GM12878 (cell line): Measurements from ENCODE around the gene DGKI. TPM values are rescaled to one million over a fixed set of nuclear protein-coding genes. Genes with fewer than 3 reads are reported as not detected.

Experiments used
- ATAC-seq: fragments of 200-7000 bp; cut with Tn5 transposase; 3 replicates; pipeline ENCODE4 v1.9.1; 2020; ENCODE audit warnings: mild to moderate bottlenecking, moderate library complexity
- BruUV-seq: library from RNA; stranded (reverse); fragments of 400-500 nt; replicated peaks from 2 replicates; lab custom pipeline; 2021; lab: Mats Ljungman, UMichigan
- CTCF ChIA-PET: fragments of 300-600 bp; sonication (Branson Sonifier 250); formaldehyde crosslinking; extraction: SDS; loops from one replicate; lab custom pipeline; 2021; ENCODE audit warnings: inconsistent platforms; lab: Yijun Ruan, JAX
- POLR2A ChIA-PET: fragments of 350-600 bp; formaldehyde crosslinking; extraction: SDS; loops from one replicate; lab custom pipeline; 2021; ENCODE audit warnings: inconsistent platforms; lab: Charles Lee
- RAD21 ChIA-PET: fragments of 300-600 bp; sonication (Branson Sonifier 250); formaldehyde crosslinking; loops from one replicate; lab custom pipeline; 2023; ENCODE audit warnings: antibody characterized with exemption; ENCODE audit not compliant: unreplicated experiment; lab: Charles Lee
- SMC1A ChIA-PET: fragments of 300-600 bp; sonication (Branson Sonifier 250); formaldehyde crosslinking; loops from one replicate; lab custom pipeline; 2023; ENCODE audit not compliant: unreplicated experiment, uncharacterized antibody; lab: Charles Lee
- DNase-seq: peaks from one replicate; pipeline ENCODE4 v3.0.0-alpha.2; 2011; ENCODE audit warnings: low read depth, low spot score
- FAIRE-seq: peaks from 3 replicates; lab custom pipeline; 2011; peaks lifted over from hg19 to GRCh38; lab: Jason Lieb, UNC
- H2AFZ ChIP-seq: 2 replicates; pipeline ENCODE4 v1.6.0; 2011; ENCODE audit warnings: low read depth, low read length, control low read depth; ENCODE audit not compliant: control insufficient read depth
- H3K27ac ChIP-seq: 2 replicates; pipeline ENCODE4 v1.5.1; 2011; ENCODE audit warnings: control low read depth; ENCODE audit not compliant: control insufficient read depth, insufficient read depth
- H3K27me3 ChIP-seq, 2 experiments: replicated peaks in 1 of 2; 2 replicates each; pipeline versions ENCODE4 v1.6.0 to v1.6.1; 2011; ENCODE audit warnings: low read length in 1 of 2; ENCODE audit not compliant: control insufficient read depth in 2 of 2, insufficient read depth in 2 of 2
- H3K36me3 ChIP-seq, 2 experiments: 2 replicates each; pipeline ENCODE4 v1.5.1; 2011; ENCODE audit warnings: low read length in 1 of 2; ENCODE audit not compliant: control insufficient read depth in 2 of 2, insufficient read depth in 2 of 2
- H3K4me1 ChIP-seq: 2 replicates; pipeline ENCODE4 v1.6.1; 2011; ENCODE audit warnings: mild to moderate bottlenecking, low read length, moderate library complexity, mixed read lengths; ENCODE audit not compliant: control insufficient read depth, insufficient read depth
- H3K4me2 ChIP-seq: 2 replicates; pipeline ENCODE4 v1.6.0; 2011; ENCODE audit warnings: control low read depth; ENCODE audit not compliant: control insufficient read depth, insufficient read depth
- H3K4me3 ChIP-seq: fragments of 200-600 bp; sonication (generic); 2 replicates; pipeline ENCODE4 v1.5.1; 2016
- H3K79me2 ChIP-seq: 2 replicates; pipeline ENCODE4 v1.6.0; 2011; ENCODE audit warnings: low read length; ENCODE audit not compliant: control insufficient read depth, insufficient read depth
- H3K9ac ChIP-seq: 2 replicates; pipeline ENCODE4 v1.8.0; 2011; ENCODE audit warnings: low read length, control low read depth, mixed read lengths; ENCODE audit not compliant: control insufficient read depth, insufficient read depth
- H3K9me3 ChIP-seq: replicated peaks from 3 replicates; pipeline ENCODE4 v1.5.1; 2011; ENCODE audit warnings: mild to moderate bottlenecking, low read length; ENCODE audit not compliant: control insufficient read depth, insufficient read depth
- H4K20me1 ChIP-seq: 2 replicates; pipeline ENCODE4 v1.6.0; 2011; ENCODE audit not compliant: control insufficient read depth, insufficient read depth
- BACH1 ChIP-seq: fragments of 450-650 bp; IDR thresholded peaks from 2 replicates; pipeline ENCODE4 v1.6.1; 2017; ENCODE audit warnings: mild to moderate bottlenecking, borderline replicate concordance
- CREB1 ChIP-seq: IDR thresholded peaks from 2 replicates; pipeline ENCODE4 v1.6.1; 2012; ENCODE audit warnings: low read depth, mild to moderate bottlenecking, inconsistent platforms
- EGR1 ChIP-seq, 2 experiments: IDR thresholded peaks; 1 replicate in 1 of 2; 2 replicates in 1 of 2; pipeline ENCODE4 v1.6.1; 2011 to 2012; ENCODE audit warnings: low read depth in 2 of 2, low read length in 2 of 2, borderline replicate concordance in 1 of 2, mild to moderate bottlenecking in 1 of 2, moderate library complexity in 1 of 2
- MEF2B ChIP-seq: fragments of 450-650 bp; IDR thresholded peaks from 2 replicates; pipeline ENCODE4 v1.6.1; 2018; ENCODE audit warnings: mild to moderate bottlenecking, moderate library complexity; ENCODE audit not compliant: partially characterized antibody, poor library complexity, severe bottlenecking
- NFXL1 ChIP-seq: fragments of 450-650 bp; IDR thresholded peaks from 2 replicates; pipeline ENCODE4 v1.6.1; 2017; ENCODE audit warnings: antibody characterized with exemption, mild to moderate bottlenecking, borderline replicate concordance
- RB1 ChIP-seq: fragments of 450-650 bp; formaldehyde crosslinking; IDR thresholded peaks from 2 replicates; pipeline ENCODE4 v1.6.1; 2017; ENCODE audit warnings: mild to moderate bottlenecking, borderline replicate concordance
- RFX5 ChIP-seq: IDR thresholded peaks from 2 replicates; pipeline ENCODE4 v1.6.1; 2011; ENCODE audit warnings: low read depth, low read length, improper control_type of control experiment
- ZBTB40 ChIP-seq: fragments of 450-650 bp; IDR thresholded peaks from 2 replicates; pipeline ENCODE4 v1.6.1; 2016; ENCODE audit warnings: mild to moderate bottlenecking, moderate library complexity, borderline replicate concordance
- WGBS: methylation state at CpG from one replicate; pipeline ENCODE4 v1.1.6; 2016; ENCODE audit warnings: low lambda C conversion rate; ENCODE audit not compliant: insufficient replicate concordance, insufficient coverage; ENCODE audit errors: missing lambda C conversion rate; 5-methylcytosine and 5-hydroxymethylcytosine counted together
- in situ Hi-C: fragments of 300-500 bp; cut with MboI; formaldehyde crosslinking; loops from 9 replicates; pipeline ENCODE4 v1.14.3; 2018; ENCODE audit warnings: mixed read lengths
- intact Hi-C: fragments of 100-400 bp; cut with micrococcal nuclease; formaldehyde crosslinking; loops from one replicate; pipeline ENCODE4 v1.14.2; 2022; ENCODE audit not compliant: unreplicated experiment
- polyA plus RNA-seq, 11 experiments: library from polyadenylated mRNA; depleted of rRNA in 4 of 11; unstranded in 6 of 11; stranded (reverse) in 5 of 11; fragments of >200 nt; fragmentation: Nextera tagmentation in 4 of 11; fragmentation: Illumina TruSeq in 1 of 11; extraction: Ambion mirVana in 4 of 11; extraction: Trizol in 1 of 11; gene quantifications; 1 replicate in 1 of 11; 2 replicates in 10 of 11; pipeline versions ENCODE4 v1.2.1 to v1.2.3, GENCODE V29; 2011 to 2016; ENCODE audit warnings: inconsistent platforms in 2 of 11, missing spikeins in 2 of 11, low read depth in 1 of 11
- total RNA-seq, 4 experiments: library from RNA; depleted of rRNA in 3 of 4; stranded (reverse); fragments of >200 nt in 3 of 4; fragmentation: Illumina TruSeq in 1 of 4; extraction: Trizol in 1 of 4; gene quantifications; 2 replicates each; pipeline versions ENCODE4 v1.2.1 to v1.2.3, GENCODE V29; 2013 to 2021

DGKI gene
- total and polyA plus RNA-seq, 10 of the 15 experiments (the other 5 are each of a cell fraction or from before 2014, with no cell fraction given) = 10.4 to 37.1 (median 22.1) TPM

DNA sequence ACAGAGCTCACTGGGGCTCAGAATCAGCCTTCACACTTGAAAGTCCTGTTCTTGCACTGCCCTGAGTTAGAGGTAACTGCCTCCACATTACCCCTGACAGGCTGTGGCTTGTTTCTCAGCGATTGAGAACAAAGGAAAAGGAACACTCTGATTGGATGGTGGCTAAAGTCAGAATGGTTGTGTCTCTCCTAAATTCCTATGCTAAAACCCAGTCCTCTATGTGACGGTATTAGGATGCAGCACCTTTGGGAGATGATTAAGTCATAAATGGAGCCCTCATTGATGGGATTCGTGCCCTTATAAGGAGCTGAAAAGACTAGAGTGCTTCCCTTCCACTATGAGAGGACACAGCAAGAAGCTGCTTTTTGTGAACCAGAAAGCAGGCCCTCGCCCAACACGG, 38.9 kb upstream of the DGKI start:
- POLR2A ChIA-PET = no interaction called here
- Histone ChIP-seq H3K4me1 (peaks cover 16% of the 10 kb centered on the region), H4K20me1 (no peaks in the 10 kb centered on the region), H3K4me3 (no peak overlapping the region), H3K36me3 (peaks cover 14 to 45% of the 10 kb centered on the region in 2 experiments), H3K9ac (no peak overlapping the region), H3K4me2 (no peak overlapping the region), H3K27ac (no peak overlapping the region), H3K27me3 (no peaks in the 10 kb centered on the region), H2AFZ (no peak overlapping the region), H3K79me2 (no peaks in the 10 kb centered on the region), H3K9me3 (no peaks in the 10 kb centered on the region)
- no TSS peak for BruUV-seq
- SMC1A ChIA-PET = interaction anchor here (1.1 to 1.8 kb wide), 2 partner anchors 10 to 45 kb away, joined by 3 to 6 read pairs; no protein-coding TSS in a partner anchor
- FAIRE-seq = no peak
- in situ Hi-C loops = no loop called here
- RAD21 ChIA-PET = interaction anchor here (1.3 kb wide), 1 partner anchor 229 kb away, joined by 4 read pairs; no protein-coding TSS in a partner anchor
- intact Hi-C loops = no loop called here
- no peak for DNase-seq
- TF ChIP-seq BACH1 (no peak), RB1 (no peak), CREB1 (no peak), MEF2B (no peak), EGR1 (IDR thresholded peaks at IDR 0.05; ENCODE audit: borderline replicate concordance in 1 of 2, low read depth in 2 of 2, low read length in 2 of 2) (no peak), NFXL1 (no peak), ZBTB40 (no peak), RFX5 (no peak)
- ATAC-seq = no peak
- 76% methylated on average over 5 of the region's 5 CpGs for WGBS
- CTCF ChIA-PET = interaction anchor here (11.5 kb wide), 1 partner anchor 230 kb away, joined by 137 read pairs; no protein-coding TSS in a partner anchor
